ENCODE results near the gene C9orf57. TPM values are rescaled to one million over a fixed set of nuclear protein-coding genes. Genes with fewer than 3 reads are reported as not detected.

Gene C9orf57
- total RNA-seq, 1 donor from 2014 or later, result not detected

- H3K27ac ChIP-seq (replicated peaks), result no peak overlapping the region
- H3K9me3 ChIP-seq (replicated peaks), result no peaks in the 10 kb centered on the region
- intact Hi-C loops (cut with micrococcal nuclease), result no loop called here
- DNase-seq, result no peak
- H3K4me1 ChIP-seq, result no peaks in the 10 kb centered on the region
- H3K27me3 ChIP-seq (ENCODE audit: low read depth), result no peaks in the 10 kb centered on the region
- H3K4me3 ChIP-seq, result no peak overlapping the region
- TF ChIP-seq, protein P1, sequence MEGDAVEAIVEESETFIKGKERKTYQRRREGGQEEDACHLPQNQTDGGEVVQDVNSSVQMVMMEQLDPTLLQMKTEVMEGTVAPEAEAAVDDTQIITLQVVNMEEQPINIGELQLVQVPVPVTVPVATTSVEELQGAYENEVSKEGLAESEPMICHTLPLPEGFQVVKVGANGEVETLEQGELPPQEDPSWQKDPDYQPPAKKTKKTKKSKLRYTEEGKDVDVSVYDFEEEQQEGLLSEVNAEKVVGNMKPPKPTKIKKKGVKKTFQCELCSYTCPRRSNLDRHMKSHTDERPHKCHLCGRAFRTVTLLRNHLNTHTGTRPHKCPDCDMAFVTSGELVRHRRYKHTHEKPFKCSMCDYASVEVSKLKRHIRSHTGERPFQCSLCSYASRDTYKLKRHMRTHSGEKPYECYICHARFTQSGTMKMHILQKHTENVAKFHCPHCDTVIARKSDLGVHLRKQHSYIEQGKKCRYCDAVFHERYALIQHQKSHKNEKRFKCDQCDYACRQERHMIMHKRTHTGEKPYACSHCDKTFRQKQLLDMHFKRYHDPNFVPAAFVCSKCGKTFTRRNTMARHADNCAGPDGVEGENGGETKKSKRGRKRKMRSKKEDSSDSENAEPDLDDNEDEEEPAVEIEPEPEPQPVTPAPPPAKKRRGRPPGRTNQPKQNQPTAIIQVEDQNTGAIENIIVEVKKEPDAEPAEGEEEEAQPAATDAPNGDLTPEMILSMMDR (IDR thresholded peaks at IDR 0.05; ENCODE audit: borderline replicate concordance), result no peak
- H3K36me3 ChIP-seq, result no peaks in the 10 kb centered on the region
Observed at GRCh38 chr9:72006501-72006900, 53.9 kb downstream of the C9orf57 start.

DNA sequence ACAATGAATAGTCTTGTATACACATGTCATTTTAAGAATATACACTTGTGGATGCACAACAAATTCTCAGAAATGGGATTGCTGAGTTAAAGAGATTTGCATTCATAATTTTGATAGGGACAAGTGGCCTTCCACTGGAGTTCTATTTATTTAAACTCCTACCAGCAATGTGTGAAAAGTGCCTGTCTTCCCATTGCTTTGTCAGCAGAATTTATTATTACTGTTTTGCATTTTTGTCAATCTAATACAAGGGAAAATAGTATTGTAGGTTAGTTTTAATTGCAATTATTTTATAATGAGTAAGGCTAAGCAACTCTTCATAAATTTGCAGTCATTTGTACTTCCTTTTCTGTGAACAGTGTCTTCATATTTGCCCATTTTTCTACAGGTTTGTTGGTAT, 55.0 kb downstream of the C9orf57 start:
- no peak for DNase-seq
- Histone ChIP-seq H3K36me3 (no peaks in the 10 kb centered on the region), H3K27ac (replicated peaks) (no peak overlapping the region), H3K9me3 (replicated peaks) (no peaks in the 10 kb centered on the region), H3K4me1 (no peaks in the 10 kb centered on the region), H3K27me3 (ENCODE audit: low read depth) (no peaks in the 10 kb centered on the region), H3K4me3 (no peak overlapping the region)
- intact Hi-C loops (cut with micrococcal nuclease), result no loop called here
- TF ChIP-seq, protein P1 (IDR thresholded peaks at IDR 0.05; ENCODE audit: borderline replicate concordance), result no peak

Other genes starting within 250 kb of the C9orf57 start
- gene ABHD17B, start 149.4 kb downstream of the C9orf57 start, total RNA-seq, result 10.2 TPM
- 6.3 TPM for gene C9orf85, start 149.0 kb downstream of the C9orf57 start, total RNA-seq
- 0.85 TPM for gene GDA, start 88.8 kb upstream of the C9orf57 start, total RNA-seq